ENCODE data around the gene NCDN.

Gene NCDN

DNA sequence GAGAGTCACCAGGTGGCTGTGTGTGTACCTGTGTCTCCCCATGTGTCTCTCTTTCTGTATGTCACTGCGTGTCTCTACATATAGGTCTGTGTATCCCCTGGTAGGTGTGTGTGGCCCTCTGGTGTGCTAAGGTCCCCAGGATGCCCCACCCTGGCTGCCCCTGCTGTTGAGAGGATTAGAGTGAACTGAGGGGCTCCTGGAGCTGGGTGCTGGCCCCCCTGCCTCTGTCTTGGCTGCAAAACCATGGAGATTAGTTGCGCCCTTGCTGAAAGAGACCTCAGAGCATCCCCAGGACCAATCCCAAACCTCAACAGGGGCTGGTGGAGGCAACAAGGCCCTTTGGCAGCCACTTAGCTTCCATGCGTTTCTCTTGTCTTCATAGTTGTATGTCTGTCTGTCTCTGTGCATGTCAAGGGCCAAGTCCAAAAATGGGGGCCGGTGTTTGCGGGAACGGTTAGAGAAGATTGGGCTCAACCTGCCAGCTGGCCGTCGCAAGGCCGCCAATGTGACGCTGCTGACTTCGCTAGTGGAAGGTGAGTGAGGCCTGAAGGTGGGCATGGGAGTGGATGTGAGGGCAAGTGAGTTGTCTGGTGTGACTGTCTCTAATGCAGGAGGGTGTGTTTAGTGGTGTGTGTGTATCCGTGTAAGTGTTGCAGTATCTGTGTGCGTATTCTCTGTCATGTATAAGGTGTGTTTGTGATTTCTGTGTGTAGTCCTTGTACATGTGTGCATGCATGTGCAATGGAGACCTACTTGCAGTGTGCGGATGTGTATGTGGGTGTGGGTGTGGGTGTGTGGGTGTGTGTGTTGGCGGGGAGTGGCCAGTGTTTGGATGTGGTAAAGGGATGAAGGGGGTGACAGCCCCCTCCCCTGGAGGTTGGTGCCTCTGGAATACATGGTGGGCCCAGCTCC is 32.2 kb downstream of the NCDN start:
- no peak for DNase-seq (ENCODE audit: low read depth in 2 of 3, low spot score in 2 of 3)

DNA sequence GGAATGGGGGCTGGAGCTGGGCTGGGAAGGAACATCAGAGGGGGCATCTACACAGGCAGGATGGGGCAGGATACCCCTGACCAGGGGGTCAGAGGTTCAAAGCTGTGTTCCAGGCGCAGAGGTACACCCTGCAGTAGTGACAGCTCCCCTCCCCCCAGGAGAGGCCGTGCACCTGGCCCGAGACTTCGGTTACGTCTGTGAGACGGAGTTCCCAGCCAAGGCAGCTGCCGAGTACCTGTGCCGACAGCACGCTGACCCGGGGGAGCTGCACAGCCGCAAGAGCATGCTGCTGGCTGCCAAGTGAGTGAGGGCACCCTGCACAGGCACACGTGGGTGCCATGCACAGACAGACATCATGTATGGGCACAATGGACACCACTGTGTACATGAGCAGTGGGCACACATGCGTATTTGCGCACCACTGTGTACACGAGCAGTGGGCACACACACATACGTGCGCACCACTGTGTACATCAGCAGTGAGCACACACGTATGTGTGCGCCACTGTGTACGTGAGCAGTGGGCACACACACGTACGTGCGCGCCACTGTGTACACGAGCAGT is 33.0 kb downstream of the NCDN start:
- no peak for DNase-seq (ENCODE audit: low read depth in 2 of 3, low spot score in 2 of 3)

GRCh38 chr1:35591211-35591610 is 33.6 kb downstream of the NCDN start:
- no peak for DNase-seq (ENCODE audit: low read depth in 2 of 3, low spot score in 2 of 3)

DNA sequence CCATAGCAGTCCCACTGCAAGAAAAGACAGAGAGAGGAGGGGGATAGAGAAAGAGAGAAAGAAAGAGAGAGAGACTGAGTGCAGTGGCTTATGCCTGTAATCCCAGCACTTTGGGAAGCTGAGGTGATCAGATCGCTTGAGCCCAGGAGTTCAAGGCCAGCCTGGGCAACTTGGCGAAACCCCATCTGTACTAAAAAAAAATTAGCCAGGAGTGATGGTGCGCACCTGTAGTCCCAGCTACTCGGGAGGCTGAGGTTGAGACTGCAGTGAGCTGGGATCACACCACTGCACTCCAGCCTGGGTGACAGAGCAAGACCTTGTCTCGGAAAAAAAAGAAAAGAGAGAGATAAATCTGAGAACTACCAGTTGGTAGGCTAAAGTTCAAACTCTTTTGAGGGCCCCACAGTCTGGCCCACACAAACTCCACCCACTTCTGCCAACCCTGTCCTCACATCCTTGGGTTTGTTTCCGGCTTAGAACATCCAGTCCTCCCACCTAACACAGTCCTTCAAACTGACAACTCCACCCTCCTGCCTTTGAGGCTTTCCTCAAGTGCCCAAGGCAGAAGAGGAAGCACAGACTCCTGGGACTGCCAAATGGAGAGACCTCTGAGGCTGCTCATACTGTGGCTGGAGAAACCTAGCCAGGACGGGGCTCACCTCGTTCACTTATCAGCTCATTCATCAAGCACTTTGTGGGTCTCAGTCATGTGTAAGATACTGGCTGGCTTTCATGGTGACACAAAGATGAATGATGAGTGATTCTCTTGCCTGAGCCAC is 35.6 kb downstream of the NCDN start:
- DNase-seq (ENCODE audit: low read depth in 2 of 3, low spot score in 2 of 3): no peak

DNA sequence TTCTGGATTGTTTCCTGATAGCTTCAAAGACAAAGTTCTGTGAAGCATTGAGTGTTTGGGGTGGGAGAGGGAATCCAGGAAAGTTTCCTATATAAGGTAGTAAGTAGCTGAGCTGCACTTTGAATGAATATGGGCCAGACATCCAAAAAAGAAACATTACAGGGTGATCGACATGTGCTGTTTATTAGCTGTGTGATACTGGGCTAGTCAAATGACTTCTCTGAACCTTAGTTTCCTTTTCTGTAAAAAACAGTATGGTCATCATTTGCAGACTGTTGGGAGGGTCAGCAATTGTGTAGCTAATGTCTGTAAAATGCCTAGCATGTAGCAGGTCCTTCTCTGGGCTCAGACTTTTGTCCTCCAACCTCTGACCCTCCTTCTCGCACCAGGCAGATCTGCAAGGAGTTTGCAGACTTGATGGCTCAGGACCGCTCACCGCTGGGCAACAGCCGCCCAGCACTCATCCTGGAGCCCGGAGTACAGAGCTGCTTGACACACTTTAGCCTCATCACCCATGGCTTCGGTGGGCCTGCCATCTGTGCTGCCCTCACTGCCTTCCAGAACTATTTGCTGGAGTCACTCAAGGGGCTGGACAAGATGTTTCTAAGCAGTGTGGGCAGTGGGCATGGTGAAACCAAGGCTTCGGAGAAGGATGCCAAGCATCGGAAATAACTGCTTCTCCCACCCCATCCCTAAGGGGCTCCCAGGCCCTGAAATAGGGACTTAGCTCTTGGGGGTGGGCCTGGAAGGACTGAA is 36.6 kb downstream of the NCDN start:
- DNase-seq (ENCODE audit: low read depth in 2 of 3, low spot score in 2 of 3): no peak

DNA sequence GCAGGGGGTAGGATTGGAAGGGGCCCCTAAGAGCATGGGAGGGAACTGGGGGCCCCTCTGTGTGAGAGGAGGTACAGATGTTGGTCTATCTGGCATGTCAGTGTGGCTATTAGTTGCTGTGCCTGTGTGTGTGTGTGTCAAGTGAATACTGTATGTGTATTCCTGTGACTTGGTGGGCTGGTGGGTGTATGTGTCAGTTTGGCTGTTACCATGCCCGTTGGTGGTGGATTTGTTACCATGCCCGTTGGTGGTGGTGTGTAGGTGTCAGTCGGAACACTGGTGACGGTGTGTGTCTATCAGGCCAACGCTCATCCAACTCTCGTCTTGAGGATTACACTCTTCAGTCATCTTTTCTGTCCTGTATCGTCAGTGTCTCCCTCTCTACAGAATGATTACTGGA is 38.1 kb downstream of the NCDN start:
- DNase-seq (ENCODE audit: low read depth in 2 of 3, low spot score in 2 of 3): no peak

GRCh38 chr1:35597870-35598269 is 40.3 kb downstream of the NCDN start:
- DNase-seq (ENCODE audit: low read depth in 2 of 3, low spot score in 2 of 3): no peak

- DNase-seq (ENCODE audit: low read depth in 2 of 3, low spot score in 2 of 3): no peak
These were observed 41.3 kb downstream of the NCDN start for GRCh38 chr1:35598895-35599294.

DNA sequence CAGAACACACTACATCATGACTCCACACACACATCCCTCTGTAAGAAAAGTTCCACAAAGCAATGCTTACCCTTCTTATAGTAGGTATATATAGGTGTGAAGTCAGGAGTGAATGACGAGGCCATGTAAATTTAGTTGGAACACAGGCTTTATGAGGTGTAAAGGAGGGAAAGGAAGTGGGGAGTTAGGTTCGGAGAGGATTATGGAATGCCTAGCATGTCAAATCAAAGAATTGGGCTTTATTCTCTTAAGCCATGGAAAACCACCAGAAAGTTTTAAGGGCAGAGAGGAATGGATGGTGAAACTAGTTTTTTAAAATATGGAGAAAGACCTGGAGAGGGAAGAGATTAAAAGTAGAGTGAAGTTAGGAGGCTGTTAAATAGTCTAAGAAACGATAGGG is 41.8 kb downstream of the NCDN start:
- DNase-seq (ENCODE audit: low read depth in 2 of 3, low spot score in 2 of 3): no peak

DNA sequence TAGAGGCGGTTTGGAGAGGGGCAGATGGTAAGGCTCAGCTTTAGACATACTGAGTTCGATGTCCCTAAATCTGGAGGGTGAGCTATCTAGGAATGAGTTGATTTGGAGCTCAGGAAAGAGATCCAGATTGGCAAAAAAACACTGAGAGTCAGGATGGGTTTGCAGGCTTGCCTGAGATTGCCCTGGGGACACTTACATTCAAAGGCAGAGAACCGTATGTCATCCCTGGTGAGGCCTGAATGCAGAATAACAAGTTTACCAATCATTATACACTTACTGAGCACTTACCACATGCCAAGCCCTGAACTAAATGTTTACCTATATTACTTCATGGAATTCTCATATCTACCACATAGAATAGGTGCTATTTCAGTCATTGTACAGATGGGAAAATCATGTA is 43.0 kb downstream of the NCDN start:
- DNase-seq (ENCODE audit: low read depth in 2 of 3, low spot score in 2 of 3): no peak

GRCh38 chr1:35603468-35603867 is 45.9 kb downstream of the NCDN start:
- DNase-seq (ENCODE audit: low read depth in 2 of 3, low spot score in 2 of 3): no peak

DNA sequence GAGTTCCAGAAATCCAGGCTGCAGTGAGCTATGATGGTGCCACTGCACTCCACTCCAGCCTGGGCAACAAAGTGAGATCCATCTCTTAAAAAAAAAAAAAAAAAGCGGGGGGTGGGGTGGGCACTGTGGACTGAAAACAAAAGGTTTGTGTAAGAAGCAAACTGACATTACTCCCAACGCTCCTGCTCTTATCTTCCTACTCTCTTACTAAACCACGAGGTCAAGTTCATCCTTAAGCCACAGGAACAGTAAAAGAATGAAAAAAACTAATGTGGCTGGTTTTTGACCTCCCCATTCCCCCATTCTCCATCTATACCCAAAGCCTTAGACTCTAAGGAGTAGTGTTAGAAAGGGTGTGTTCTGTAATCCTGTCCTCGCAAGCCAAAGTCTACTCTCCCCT is 46.3 kb downstream of the NCDN start:
- no peak for DNase-seq (ENCODE audit: low read depth in 2 of 3, low spot score in 2 of 3)

GRCh38 chr1:35605071-35605866 is 47.7 kb downstream of the NCDN start:
- DNase-seq (ENCODE audit: low read depth in 2 of 3, low spot score in 2 of 3): no peak

- no peak for DNase-seq (ENCODE audit: low read depth in 2 of 3, low spot score in 2 of 3)
These were observed 48.2 kb downstream of the NCDN start for GRCh38 chr1:35605867-35606182.

DNA sequence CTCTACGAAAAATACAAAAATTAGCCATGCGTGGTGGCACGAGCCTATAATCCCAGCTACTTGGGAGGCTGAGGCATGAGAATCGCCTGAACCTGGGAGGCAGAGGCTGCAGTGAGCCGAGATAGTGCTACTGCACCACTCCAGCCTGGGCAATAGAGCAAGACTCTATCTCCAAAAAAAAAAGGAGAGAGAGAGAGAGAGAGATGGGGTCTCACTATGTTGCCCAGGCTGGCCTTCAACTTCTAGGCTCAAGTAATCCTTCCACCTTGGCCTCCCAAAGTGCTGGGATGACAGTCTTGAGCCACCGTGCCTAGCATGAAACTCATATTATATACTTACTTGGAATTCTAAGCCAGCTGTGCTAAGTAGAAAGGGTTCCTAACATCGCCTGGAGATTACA is 54.1 kb downstream of the NCDN start:
- DNase-seq (ENCODE audit: low read depth in 2 of 3, low spot score in 2 of 3): no peak

DNA sequence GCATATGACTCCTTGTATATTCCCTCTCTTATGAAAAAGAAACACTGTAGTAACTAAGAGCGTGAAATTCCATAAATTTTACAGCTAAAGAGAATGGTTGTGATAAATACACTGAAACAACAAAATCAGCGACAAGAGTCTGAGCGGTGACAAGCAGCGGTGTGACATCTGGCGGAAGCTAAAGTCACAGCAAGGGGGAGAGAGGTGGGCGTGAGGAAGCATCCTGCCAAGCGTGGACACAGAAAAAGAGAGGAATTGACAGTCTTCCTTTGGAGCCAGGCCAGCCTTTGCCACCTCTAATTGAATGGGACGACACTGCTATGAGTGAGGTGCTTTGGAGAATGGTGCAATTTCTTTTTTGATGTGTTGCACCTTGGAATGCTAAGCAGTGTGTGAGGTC is 57.8 kb downstream of the NCDN start:
- no peak for DNase-seq (ENCODE audit: low read depth in 2 of 3, low spot score in 2 of 3)
